CD4-positive, CD25-positive, alpha-beta regulatory T cell (primary cell): ENCODE measurements around the gene TUBGCP6. TPM values are rescaled to one million over a fixed set of nuclear protein-coding genes. Genes with fewer than 3 reads are reported as not detected.

Source experiments
- ATAC-seq, 2 donors: fragments of 150-1000 bp; cut with Tn5 transposase; one replicate each; pipeline ENCODE4 v1.10.0; 2021; ENCODE audit warnings: low read depth in 2 of 2, moderate number of reproducible peaks in 2 of 2, moderate library complexity in 1 of 2
- DNase-seq, 3 donors: peaks; one replicate each; pipeline versions ENCODE4 v3.0.0 to v3.0.0-alpha.2; 2012 to 2022; ENCODE audit warnings: mixed read lengths in 1 of 3
- H3K27ac ChIP-seq: one replicate; pipeline ENCODE4 v1.7.0; 2013; ENCODE audit warnings: mild to moderate bottlenecking, low read length; ENCODE audit not compliant: insufficient read depth, poor library complexity, severe bottlenecking
- H3K27me3 ChIP-seq: one replicate; pipeline ENCODE4 v1.7.0; 2013; ENCODE audit warnings: low read length; ENCODE audit not compliant: control insufficient read depth, insufficient read depth
- H3K36me3 ChIP-seq: one replicate; pipeline ENCODE4 v1.7.0; 2013; ENCODE audit warnings: mild to moderate bottlenecking, low read length, moderate library complexity; ENCODE audit not compliant: control insufficient read depth, insufficient read depth
- H3K4me1 ChIP-seq: 2 replicates; pipeline ENCODE4 v1.7.0; 2013; ENCODE audit warnings: mild to moderate bottlenecking, low read length; ENCODE audit not compliant: insufficient read depth, control insufficient read depth, poor library complexity, severe bottlenecking
- H3K4me3 ChIP-seq: one replicate; pipeline ENCODE4 v1.7.0; 2013; ENCODE audit warnings: low read depth, mild to moderate bottlenecking, low read length, moderate library complexity
- H3K9me3 ChIP-seq, 2 experiments: 1 replicate in 1 of 2; 2 replicates in 1 of 2; pipeline ENCODE4 v1.7.0; 2013; ENCODE audit warnings: low read length in 2 of 2, mild to moderate bottlenecking in 1 of 2, moderate library complexity in 1 of 2; ENCODE audit not compliant: control insufficient read depth in 2 of 2
- H3K27ac Mint-ChIP-seq, 3 donors: one replicate each; pipeline ENCODE4 v1.8.0; 2020 to 2022; ENCODE audit warnings: mild to moderate bottlenecking in 3 of 3, mixed read lengths in 3 of 3, moderate library complexity in 2 of 3
- H3K27me3 Mint-ChIP-seq: one replicate; pipeline ENCODE4 v1.8.0; 2022; ENCODE audit warnings: mild to moderate bottlenecking, mixed read lengths
- H3K36me3 Mint-ChIP-seq: one replicate; pipeline ENCODE4 v1.8.0; 2020; ENCODE audit warnings: mixed read lengths
- H3K4me1 Mint-ChIP-seq, 4 donors: one replicate each; pipeline ENCODE4 v1.8.0; 2020 to 2022; ENCODE audit warnings: mixed read lengths in 4 of 4, mild to moderate bottlenecking in 1 of 4
- H3K4me3 Mint-ChIP-seq, 4 donors: one replicate each; pipeline ENCODE4 v1.8.0; 2020 to 2022; ENCODE audit warnings: mild to moderate bottlenecking in 4 of 4, mixed read lengths in 4 of 4, moderate library complexity in 3 of 4
- H3K9me3 Mint-ChIP-seq, 7 donors: one replicate each; pipeline ENCODE4 v1.8.0; 2020 to 2022; ENCODE audit warnings: mixed read lengths in 7 of 7, mild to moderate bottlenecking in 3 of 7, moderate library complexity in 2 of 7
- polyA plus RNA-seq, 4 donors: library from polyadenylated mRNA; unstranded; fragments of 300-500 nt; fragmentation: Illumina TruSeq; gene quantifications; one replicate each; pipeline ENCODE4 v1.2.3, GENCODE V29; 2021
- total RNA-seq: library from RNA; stranded (reverse); gene quantifications from one replicate; pipeline ENCODE4 v1.2.3, GENCODE V29; 2022

The TUBGCP6 gene
- total and polyA plus RNA-seq, 5 donors from 2014 or later, result 14.0 to 132 (median 14.2) TPM

DNA sequence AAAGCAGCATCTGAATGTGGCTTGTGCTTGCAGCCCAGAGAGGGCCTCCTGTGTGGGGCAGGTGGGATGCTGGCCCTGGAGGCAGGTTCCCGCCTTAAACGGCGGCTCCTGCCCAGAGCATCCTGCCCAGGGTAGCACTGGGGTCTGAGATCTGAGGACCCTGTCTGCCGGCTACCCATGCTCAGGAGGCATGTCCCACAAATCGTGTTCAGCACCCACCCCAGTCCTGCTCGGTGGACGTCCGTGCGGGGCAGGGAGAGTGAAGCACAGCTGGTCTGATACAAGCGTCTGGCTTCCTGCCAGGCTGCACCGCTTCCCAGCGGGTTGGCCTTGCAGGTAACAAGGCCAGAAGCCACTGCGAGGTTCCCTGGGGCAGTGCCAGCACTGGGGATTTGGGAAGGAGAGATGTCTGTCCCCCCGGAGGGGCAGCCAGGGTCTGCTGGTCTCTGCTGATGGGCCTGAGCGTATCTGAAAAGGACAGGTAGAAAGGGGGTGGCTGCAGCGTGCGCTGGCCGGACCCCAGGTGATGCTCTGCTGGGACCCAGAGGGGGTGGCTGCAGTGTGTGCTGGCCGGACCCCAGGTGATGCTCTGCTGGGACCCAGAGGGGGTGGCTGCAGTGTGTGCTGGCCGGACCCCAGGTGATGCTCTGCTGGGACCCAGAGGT lies 55.5 kb downstream of the TUBGCP6 start:
- Mint-ChIP-seq H3K36me3 (peaks cover 5% of the 10 kb centered on the region), H3K4me3 (peak overlapping the region; percentile 92 to 95 (median 94)), H3K27ac (peak overlapping the region; percentile 97 to 99 (median 99)), H3K4me1 (peaks cover 4 to 58% (median 17%) of the 10 kb centered on the region in 4 donors), H3K27me3 (no peaks in the 10 kb centered on the region), H3K9me3 (no peaks in the 10 kb centered on the region)
- peak in 1 of 3 donors; percentile 2 for DNase-seq
- Histone ChIP-seq H3K9me3 (no peaks in the 10 kb centered on the region), H3K4me1 (peaks cover 79% of the 10 kb centered on the region), H3K36me3 (peaks cover 2% of the 10 kb centered on the region), H3K4me3 (no peak overlapping the region), H3K27ac (peak overlapping the region; percentile 97), H3K27me3 (no peaks in the 10 kb centered on the region)
- no peak for ATAC-seq

- Mint-ChIP-seq H3K36me3 (peaks cover 5% of the 10 kb centered on the region), H3K27ac (peak overlapping the region; percentile 4 to 99 (median 26)), H3K4me1 (peaks cover 4 to 60% (median 17%) of the 10 kb centered on the region in 4 donors), H3K4me3 (peak overlapping the region; percentile 16 to 100 (median 84)), H3K9me3 (no peaks in the 10 kb centered on the region), H3K27me3 (no peaks in the 10 kb centered on the region)
- ATAC-seq, result no peak
- Histone ChIP-seq H3K4me1 (peaks cover 72% of the 10 kb centered on the region), H3K36me3 (no peaks in the 10 kb centered on the region), H3K9me3 (no peaks in the 10 kb centered on the region), H3K27ac (peak overlapping the region; percentile 97), H3K4me3 (no peak overlapping the region), H3K27me3 (no peaks in the 10 kb centered on the region)
- DNase-seq, result no peak
Observed at GRCh38 chr22:50188356-50188755, 56.5 kb downstream of the TUBGCP6 start.

DNA sequence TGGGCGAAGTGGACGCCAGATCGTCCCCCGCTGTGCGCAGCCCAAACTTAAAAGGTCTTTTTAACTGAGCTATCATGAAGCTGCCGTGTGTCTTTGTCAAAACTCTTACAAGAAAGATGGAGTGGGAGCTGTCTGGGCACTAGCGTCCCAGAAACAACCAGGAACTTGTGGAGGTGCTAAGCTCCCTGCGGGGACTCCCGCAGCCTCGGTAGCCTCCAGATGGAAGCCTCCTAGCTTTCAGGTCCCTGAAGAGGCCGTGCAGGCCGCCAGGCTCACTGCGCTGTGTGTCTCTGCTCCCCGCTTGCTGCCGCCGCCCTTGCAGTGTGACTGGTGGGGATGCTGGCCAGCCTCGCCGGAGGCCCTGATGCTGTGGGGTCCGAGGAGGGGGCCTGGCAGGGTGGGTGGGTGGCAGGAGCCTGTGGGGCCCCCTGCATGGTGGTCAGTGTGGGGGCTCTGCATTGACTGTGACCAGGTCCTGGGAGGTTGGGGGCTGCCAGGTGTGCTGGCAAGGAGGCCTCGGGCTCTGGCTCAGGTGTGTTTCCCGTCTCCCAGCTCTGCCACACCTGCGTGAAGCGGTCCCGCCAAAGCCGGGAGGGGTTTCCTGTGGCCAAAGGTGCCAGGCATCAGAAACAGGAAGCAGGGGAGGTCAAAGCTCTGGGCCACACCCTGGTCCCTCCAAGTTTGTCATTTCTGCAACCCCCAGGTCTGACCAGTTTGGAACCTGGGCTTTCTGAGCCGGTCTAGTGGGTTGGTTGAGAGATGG lies 57.9 kb downstream of the TUBGCP6 start:
- peak overlapping the region; percentile 63 for H3K4me3 ChIP-seq
- no peaks in the 10 kb centered on the region for H3K9me3 ChIP-seq
- no peaks in the 10 kb centered on the region for H3K27me3 ChIP-seq
- peak in 1 of 3 donors; percentile 35 for DNase-seq
- ATAC-seq, result no peak
- no peaks in the 10 kb centered on the region for H3K36me3 ChIP-seq
- Mint-ChIP-seq H3K9me3 (no peaks in the 10 kb centered on the region), H3K27ac (peak overlapping the region; percentile 92 to 95 (median 95)), H3K36me3 (peaks cover 5% of the 10 kb centered on the region), H3K27me3 (no peaks in the 10 kb centered on the region), H3K4me3 (peak overlapping the region; percentile 94 to 100 (median 96)), H3K4me1 (peaks cover 0 to 48% (median 12%) of the 10 kb centered on the region in 4 donors)
- peaks cover 58% of the 10 kb centered on the region for H3K4me1 ChIP-seq
- peak overlapping the region; percentile 77 for H3K27ac ChIP-seq

DNA sequence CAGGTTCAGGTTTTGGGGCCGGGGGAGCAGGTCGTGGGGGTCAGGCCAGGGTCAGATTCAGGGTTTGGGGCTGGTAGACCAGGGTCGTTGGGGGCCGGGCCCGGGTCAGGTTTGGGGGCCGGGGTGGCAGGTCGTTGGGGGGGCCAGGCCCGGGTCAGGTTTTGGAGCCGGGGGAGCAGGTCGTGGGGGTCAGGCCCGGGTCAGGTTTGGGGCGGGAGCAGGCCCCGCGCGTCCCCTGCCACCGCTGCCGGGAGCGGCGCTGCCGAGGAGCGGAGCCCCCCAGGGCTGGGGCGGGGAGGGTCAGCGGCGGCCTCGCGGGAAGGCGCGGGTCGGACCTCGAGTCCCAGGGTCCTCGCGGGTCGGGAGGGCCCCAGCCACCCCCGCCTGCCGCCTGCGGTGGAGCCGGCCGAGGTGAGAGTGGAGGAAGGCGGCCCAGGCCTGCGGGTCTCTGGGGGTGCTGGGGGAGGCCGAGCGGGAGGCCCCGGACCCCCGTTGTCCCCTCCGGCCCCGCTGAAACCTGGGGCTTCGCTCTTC lies 58.6 kb downstream of the TUBGCP6 start:
- peaks cover 51% of the 10 kb centered on the region for H3K4me1 ChIP-seq
- ATAC-seq, result no peak
- H3K4me1 Mint-ChIP-seq, result peaks cover 0 to 42% (median 7%) of the 10 kb centered on the region in 4 donors
- peak overlapping the region; percentile 89 to 95 (median 92) for H3K27ac Mint-ChIP-seq
- no peaks in the 10 kb centered on the region for H3K9me3 Mint-ChIP-seq
- H3K4me3 ChIP-seq, result peak overlapping the region; percentile 63
- H3K36me3 Mint-ChIP-seq, result peaks cover under 1% of the 10 kb centered on the region
- H3K27me3 ChIP-seq, result no peaks in the 10 kb centered on the region
- H3K27ac ChIP-seq, result peak overlapping the region; percentile 77
- peak overlapping the region; percentile 94 to 100 (median 96) for H3K4me3 Mint-ChIP-seq
- H3K36me3 ChIP-seq, result no peaks in the 10 kb centered on the region
- DNase-seq, result no peak
- H3K9me3 ChIP-seq, result no peaks in the 10 kb centered on the region
- H3K27me3 Mint-ChIP-seq, result no peaks in the 10 kb centered on the region

DNA sequence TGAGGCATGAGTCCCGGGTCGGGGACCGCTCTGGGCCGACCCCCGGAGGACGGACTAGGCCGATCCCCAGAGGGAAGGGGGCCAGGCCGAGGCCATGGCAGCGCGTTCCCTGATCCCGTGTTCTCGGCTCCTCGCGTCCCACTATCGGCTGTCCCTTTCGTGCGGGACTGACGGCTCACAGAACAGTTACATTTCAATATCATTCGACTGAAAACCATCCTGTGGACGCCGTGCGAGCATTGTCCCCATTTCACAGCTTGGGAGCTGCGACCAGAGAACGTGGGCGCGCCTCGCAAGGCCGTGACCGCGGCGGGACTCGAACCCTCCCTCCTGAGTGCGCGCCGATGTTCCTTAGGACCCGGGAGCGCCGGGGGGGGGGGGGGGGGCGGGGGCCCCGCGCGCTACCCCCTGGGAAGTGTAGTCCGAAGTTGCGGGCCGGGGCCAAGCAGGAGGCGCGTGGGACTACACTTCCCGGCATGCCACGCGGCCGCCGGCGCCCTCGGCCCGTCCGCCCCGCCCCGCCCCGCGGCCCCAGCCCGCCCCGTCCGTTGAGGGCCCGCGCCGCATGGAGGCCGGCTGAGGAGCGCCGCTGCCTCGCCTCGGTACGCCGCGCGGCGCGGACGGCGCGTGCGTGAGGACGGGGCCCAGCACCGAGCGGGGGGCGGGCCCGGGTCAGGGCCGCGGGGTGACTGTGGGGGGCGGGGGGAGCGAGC lies 59.3 kb downstream of the TUBGCP6 start, which contains the start of gene TRABD:
TSS of gene TRABD (plus strand) at position 539 of the 713 bp plus-strand sequence. CDS start 7,148 bp downstream, outside the sequence.
- peaks cover 0 to 39% (median 5%) of the 10 kb centered on the region in 4 donors for H3K4me1 Mint-ChIP-seq
- Histone ChIP-seq H3K27me3 (no peaks in the 10 kb centered on the region), H3K9me3 (no peaks in the 10 kb centered on the region), H3K4me3 (peak within 1 kb of the TSS; percentile 63), H3K27ac (peak within 1 kb of the TSS; percentile 77), H3K4me1 (peaks cover 45% of the 10 kb centered on the region), H3K36me3 (no peaks in the 10 kb centered on the region)
- H3K27ac Mint-ChIP-seq, result peak within 1 kb of the TSS; percentile 89 to 95 (median 92)
- no peaks in the 10 kb centered on the region for H3K9me3 Mint-ChIP-seq
- ATAC-seq (peak; percentile 85 to 88), DNase-seq (peak; percentile 82 to 91 (median 88))
- peak within 1 kb of the TSS; percentile 94 to 100 (median 96) for H3K4me3 Mint-ChIP-seq
- H3K27me3 Mint-ChIP-seq, result no peaks in the 10 kb centered on the region
- H3K36me3 Mint-ChIP-seq, result no peaks in the 10 kb centered on the region

- H3K36me3 ChIP-seq, result no peaks in the 10 kb centered on the region
- H3K4me3 ChIP-seq, result no peak overlapping the region
- Mint-ChIP-seq H3K4me1 (peaks cover 0 to 36% (median 5%) of the 10 kb centered on the region in 4 donors), H3K9me3 (no peaks in the 10 kb centered on the region), H3K36me3 (no peaks in the 10 kb centered on the region), H3K4me3 (peak overlapping the region; percentile 59 to 93 (median 88)), H3K27me3 (no peaks in the 10 kb centered on the region), H3K27ac (no peak overlapping the region)
- H3K9me3 ChIP-seq, result no peaks in the 10 kb centered on the region
- peaks cover 39% of the 10 kb centered on the region for H3K4me1 ChIP-seq
- H3K27me3 ChIP-seq, result no peaks in the 10 kb centered on the region
- H3K27ac ChIP-seq, result no peak overlapping the region
- ATAC-seq (no peak), DNase-seq (no peak)
Observed at GRCh38 chr22:50184902-50185374, 59.9 kb downstream of the TUBGCP6 start.
